CD4-positive, alpha-beta T cell treated with Interferon alpha-2 for 1 hour (primary cell): ENCODE data around the gene PSMD3.

Source experiments
- DNase-seq, 2 donors: peaks; one replicate each; pipeline ENCODE4 v3.0.0-alpha.2; 2020 to 2022

PSMD3 gene

GRCh38 chr17:39962642-39963220 lies 17.9 kb upstream of the PSMD3 start, which contains the start of gene GSDMA:
Gene GSDMA (plus strand): TSS chr17:39963004. CDS start chr17:39965688, 2,684 bp downstream.
- DNase-seq: no peak

GRCh38 chr17:39963829-39964228 lies 16.8 kb upstream of the PSMD3 start:
- DNase-seq: no peak

- DNase-seq: no peak
Measured at GRCh38 chr17:39965017-39965699, 15.4 kb upstream of the PSMD3 start.

- no peak for DNase-seq
Measured at GRCh38 chr17:39966771-39967170, 13.8 kb upstream of the PSMD3 start.

GRCh38 chr17:39968761-39969160 lies 11.8 kb upstream of the PSMD3 start:
- no peak for DNase-seq

- no peak for DNase-seq
Measured at GRCh38 chr17:39969375-39969774, 11.2 kb upstream of the PSMD3 start.

GRCh38 chr17:39970157-39970692 lies 10.4 kb upstream of the PSMD3 start:
- no peak for DNase-seq

GRCh38 chr17:39971076-39971603 lies 9.5 kb upstream of the PSMD3 start:
- no peak for DNase-seq

- peak in 1 of 2 donors; percentile 12 for DNase-seq
Measured at GRCh38 chr17:39972271-39972670, 8.3 kb upstream of the PSMD3 start.

GRCh38 chr17:39973496-39973895 lies 7.1 kb upstream of the PSMD3 start:
- no peak for DNase-seq

GRCh38 chr17:39974433-39974832 lies 6.2 kb upstream of the PSMD3 start:
- no peak for DNase-seq

- no peak for DNase-seq
Measured at GRCh38 chr17:39975801-39976200, 4.8 kb upstream of the PSMD3 start.

GRCh38 chr17:39979016-39979670 lies 1.5 kb upstream of the PSMD3 start:
- no peak for DNase-seq

GRCh38 chr17:39979893-39980350 lies 685 bp upstream of the PSMD3 start:
- DNase-seq: no peak

GRCh38 chr17:39981207-39981741 lies 667 bp downstream of the PSMD3 start:
- DNase-seq: no peak

- no peak for DNase-seq
Measured at GRCh38 chr17:39981766-39982375, 1.3 kb downstream of the PSMD3 start.

GRCh38 chr17:39988206-39988810 lies 7.7 kb downstream of the PSMD3 start:
- no peak for DNase-seq

- DNase-seq: no peak
Measured at GRCh38 chr17:39994448-39994847, 13.8 kb downstream of the PSMD3 start.

- DNase-seq: no peak
Measured at GRCh38 chr17:39995438-39995837, 14.8 kb downstream of the PSMD3 start.

GRCh38 chr17:39996162-39996561 lies 15.6 kb downstream of the PSMD3 start:
- DNase-seq: no peak

- no peak for DNase-seq
Measured at GRCh38 chr17:39996800-39997199, 16.2 kb downstream of the PSMD3 start.

- DNase-seq: no peak
Measured at GRCh38 chr17:39997543-39997942, 16.9 kb downstream of the PSMD3 start.
